ENCODE data around the gene IGSF21. TPM values are rescaled to one million over a fixed set of nuclear protein-coding genes. Genes with fewer than 3 reads are reported as not detected.

The IGSF21 gene
- total and polyA plus RNA-seq, 4 donors: 0.31 to 1.5 (median 0.88) TPM

GRCh38 chr1:18103788-18104421, 3.7 kb upstream of the IGSF21 start:
- no peak overlapping the region for H3K27ac ChIP-seq (ENCODE audit: low read depth in 1 of 2, low read length in 2 of 2)
- H3K36me3 ChIP-seq (ENCODE audit: control insufficient read depth in 4 of 4, insufficient read depth in 3 of 4, low read depth in 1 of 4, low read length in 3 of 4): no peaks in the 10 kb centered on the region
- peaks cover 0 to 11% (median 10%) of the 10 kb centered on the region in 4 donors for H3K27me3 ChIP-seq (ENCODE audit: control insufficient read depth in 4 of 4, insufficient read depth in 4 of 4, low read length in 3 of 4)
- TF ChIP-seq SP1 (IDR thresholded peaks at IDR 0.05): no peak
- TF ChIP-seq GABPA (IDR thresholded peaks at IDR 0.05 in 1 of 2, conservative IDR thresholded peaks at IDR 0.05 in 1 of 2): no peak
- no peak for TF ChIP-seq ATF3 (IDR thresholded peaks at IDR 0.05)
- no peak for TF ChIP-seq EGR1 (IDR thresholded peaks at IDR 0.05; ENCODE audit: low read depth in 2 of 2)
- peaks cover 0 to 14% (median 4%) of the 10 kb centered on the region in 4 donors for H3K4me1 ChIP-seq (ENCODE audit: control insufficient read depth in 4 of 4, insufficient read depth in 4 of 4, low read length in 3 of 4)
- WGBS: 81% methylated on average over 7 of the region's 7 CpGs
- H3K9ac ChIP-seq (ENCODE audit: low read depth in 1 of 2, low read length in 2 of 2): no peak overlapping the region
- no peaks in the 10 kb centered on the region for H3K9me3 ChIP-seq (ENCODE audit: control insufficient read depth in 4 of 4, low read length in 3 of 4)
- no peak overlapping the region for H3K4me3 ChIP-seq (ENCODE audit: low read depth in 1 of 3, low read length in 3 of 3)
- no peak for DNase-seq (ENCODE audit: low spot score)

GRCh38 chr1:18104546-18105100, 3.0 kb upstream of the IGSF21 start:
- Histone ChIP-seq H3K27me3 (ENCODE audit: control insufficient read depth in 4 of 4, insufficient read depth in 4 of 4, low read length in 3 of 4) (peaks cover 0 to 15% (median 12%) of the 10 kb centered on the region in 4 donors), H3K9ac (ENCODE audit: low read depth in 1 of 2, low read length in 2 of 2) (no peak overlapping the region), H3K4me3 (ENCODE audit: low read depth in 1 of 3, low read length in 3 of 3) (no peak overlapping the region), H3K9me3 (ENCODE audit: control insufficient read depth in 4 of 4, low read length in 3 of 4) (no peaks in the 10 kb centered on the region), H3K4me1 (ENCODE audit: control insufficient read depth in 4 of 4, insufficient read depth in 4 of 4, low read length in 3 of 4) (peaks cover 0 to 15% (median 4%) of the 10 kb centered on the region in 4 donors), H3K27ac (ENCODE audit: low read depth in 1 of 2, low read length in 2 of 2) (no peak overlapping the region), H3K36me3 (ENCODE audit: control insufficient read depth in 4 of 4, insufficient read depth in 3 of 4, low read depth in 1 of 4, low read length in 3 of 4) (no peaks in the 10 kb centered on the region)
- no peak for TF ChIP-seq GABPA (IDR thresholded peaks at IDR 0.05 in 1 of 2, conservative IDR thresholded peaks at IDR 0.05 in 1 of 2)
- 71% methylated on average over 9 of the region's 9 CpGs for WGBS
- no peak for DNase-seq (ENCODE audit: low spot score)

DNA sequence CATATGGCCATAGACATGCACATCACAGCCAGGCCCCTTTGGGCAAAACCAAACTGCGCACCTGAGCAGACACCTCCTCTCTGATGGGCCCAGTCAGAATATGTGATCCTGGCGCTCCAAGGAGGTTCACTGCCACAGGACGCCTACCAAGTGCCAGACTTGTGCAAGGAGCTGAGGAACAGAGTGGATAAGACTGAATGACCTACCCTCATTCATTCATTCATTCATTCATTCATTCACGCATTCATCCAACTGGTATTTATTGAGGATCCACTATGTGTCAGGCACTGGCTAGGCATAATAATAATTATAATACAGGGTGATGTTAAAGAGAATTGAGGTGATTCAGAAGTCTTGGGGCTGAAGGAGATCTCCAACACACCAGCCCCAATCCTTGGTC, 2.4 kb upstream of the IGSF21 start:
- WGBS: 86% methylated on average over 4 of the region's 4 CpGs
- TF ChIP-seq RAD21 (IDR thresholded peaks at IDR 0.05) (no peak), HNF4A (conservative IDR thresholded peaks at IDR 0.05) (no peak), TAF1 (conservative IDR thresholded peaks at IDR 0.05) (no peak)
- Histone ChIP-seq H3K27me3 (ENCODE audit: control insufficient read depth in 4 of 4, insufficient read depth in 4 of 4, low read length in 3 of 4) (peaks cover 4 to 15% (median 15%) of the 10 kb centered on the region in 4 donors), H3K9me3 (ENCODE audit: control insufficient read depth in 4 of 4, low read length in 3 of 4) (no peaks in the 10 kb centered on the region), H3K27ac (ENCODE audit: low read depth in 1 of 2, low read length in 2 of 2) (no peak overlapping the region), H3K9ac (ENCODE audit: low read depth in 1 of 2, low read length in 2 of 2) (no peak overlapping the region), H3K36me3 (ENCODE audit: control insufficient read depth in 4 of 4, insufficient read depth in 3 of 4, low read depth in 1 of 4, low read length in 3 of 4) (no peaks in the 10 kb centered on the region), H3K4me1 (ENCODE audit: control insufficient read depth in 4 of 4, insufficient read depth in 4 of 4, low read length in 3 of 4) (peaks cover 2 to 21% (median 8%) of the 10 kb centered on the region in 4 donors), H3K4me3 (ENCODE audit: low read depth in 1 of 3, low read length in 3 of 3) (no peak overlapping the region)
- DNase-seq (ENCODE audit: low spot score): no peak

DNA sequence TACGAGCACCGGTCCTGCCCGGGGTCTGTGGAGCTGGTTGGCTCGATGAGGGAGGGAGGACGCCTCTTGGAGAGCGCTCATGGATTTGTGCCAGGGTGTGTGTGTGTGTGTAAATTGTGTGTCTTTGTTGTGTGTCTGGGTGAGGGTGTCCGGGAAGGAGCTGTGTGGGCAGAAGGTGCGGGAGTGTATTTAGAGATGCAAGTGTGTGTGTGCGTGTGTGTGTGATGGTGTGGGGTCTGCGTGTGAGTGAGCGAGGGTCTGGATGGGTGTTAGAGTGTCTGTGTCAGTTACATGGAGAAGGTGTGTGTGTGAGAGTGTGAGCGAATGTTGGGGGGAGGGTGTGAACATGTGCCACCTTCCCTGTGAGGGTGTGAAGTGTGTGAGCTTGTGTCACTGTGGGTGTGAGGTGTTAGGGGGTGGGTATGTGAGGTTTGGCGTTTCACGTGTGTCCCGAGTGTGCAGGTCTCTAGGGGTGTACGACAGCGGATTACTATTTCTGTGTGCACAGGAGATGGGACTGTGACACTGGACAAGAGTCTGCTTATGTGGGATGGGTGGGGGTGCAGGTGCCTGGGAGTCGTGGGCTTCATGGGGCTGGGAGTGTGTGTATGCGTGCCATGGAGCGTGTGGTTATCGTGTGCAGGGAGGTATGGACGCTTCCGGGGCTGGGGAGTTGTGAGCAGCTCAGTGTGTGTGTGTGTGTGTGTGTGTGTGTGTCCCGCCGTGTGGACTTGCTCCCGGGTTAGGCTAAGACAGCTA, 880 bp downstream of the IGSF21 start:
- Histone ChIP-seq H3K27me3 (ENCODE audit: control insufficient read depth in 4 of 4, insufficient read depth in 4 of 4, low read length in 3 of 4) (peaks cover 9 to 21% (median 15%) of the 10 kb centered on the region in 4 donors), H3K4me1 (ENCODE audit: control insufficient read depth in 4 of 4, insufficient read depth in 4 of 4, low read length in 3 of 4) (peaks cover 5 to 29% (median 10%) of the 10 kb centered on the region in 4 donors), H3K36me3 (ENCODE audit: control insufficient read depth in 4 of 4, insufficient read depth in 3 of 4, low read depth in 1 of 4, low read length in 3 of 4) (no peaks in the 10 kb centered on the region), H3K27ac (ENCODE audit: low read depth in 1 of 2, low read length in 2 of 2) (no peak overlapping the region), H3K9ac (ENCODE audit: low read depth in 1 of 2, low read length in 2 of 2) (no peak overlapping the region), H3K4me3 (ENCODE audit: low read depth in 1 of 3, low read length in 3 of 3) (peak overlapping the region in 1 of 3 donors; percentile 23), H3K9me3 (ENCODE audit: control insufficient read depth in 4 of 4, low read length in 3 of 4) (no peaks in the 10 kb centered on the region)
- 5% methylated on average over 26 of the region's 26 CpGs for WGBS
- DNase-seq (ENCODE audit: low spot score): no peak
- TF ChIP-seq EGR1 (IDR thresholded peaks at IDR 0.05; ENCODE audit: low read depth in 2 of 2) (no peak), GABPA (IDR thresholded peaks at IDR 0.05 in 1 of 2, conservative IDR thresholded peaks at IDR 0.05 in 1 of 2) (no peak), HNF4A (conservative IDR thresholded peaks at IDR 0.05) (no peak), ATF3 (IDR thresholded peaks at IDR 0.05) (no peak)
- TF ChIP-seq, protein P1, sequence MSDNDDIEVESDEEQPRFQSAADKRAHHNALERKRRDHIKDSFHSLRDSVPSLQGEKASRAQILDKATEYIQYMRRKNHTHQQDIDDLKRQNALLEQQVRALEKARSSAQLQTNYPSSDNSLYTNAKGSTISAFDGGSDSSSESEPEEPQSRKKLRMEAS (IDR thresholded peaks at IDR 0.05): no peak

All from liver (tissue), 9 donors.